GM12878 (cell line): ENCODE results near the gene CHRND. TPM values are rescaled to one million over a fixed set of nuclear protein-coding genes. Genes with fewer than 3 reads are reported as not detected.

Experiments used
- ASH2L ChIP-seq: fragments of 300-600, 200-600 bp; sonication (generic); IDR thresholded peaks from 2 replicates; pipeline ENCODE4 v1.6.1; 2017; ENCODE audit warnings: low read depth, mild to moderate bottlenecking, borderline replicate concordance
- BCL3 ChIP-seq: IDR thresholded peaks from 2 replicates; pipeline ENCODE4 v1.6.1; 2011; ENCODE audit warnings: borderline replicate concordance, low read depth, mild to moderate bottlenecking, moderate library complexity, low read length; ENCODE audit not compliant: insufficient read depth, poor library complexity, severe bottlenecking
- GABPA ChIP-seq: IDR thresholded peaks from 2 replicates; pipeline ENCODE4 v1.6.1; 2014; ENCODE audit warnings: antibody characterized with exemption, low read depth, mild to moderate bottlenecking, inconsistent platforms
- LARP7 ChIP-seq: fragments of 450-650 bp; IDR thresholded peaks from 2 replicates; pipeline ENCODE4 v1.6.1; 2017; ENCODE audit warnings: mild to moderate bottlenecking
- SUPT20H ChIP-seq: IDR thresholded peaks from 2 replicates; pipeline ENCODE4 v1.6.1; 2011; ENCODE audit warnings: low read depth, mild to moderate bottlenecking, low read length, moderate library complexity, borderline replicate concordance; ENCODE audit not compliant: control insufficient read depth
- ZBED1 ChIP-seq: IDR thresholded peaks from 2 replicates; pipeline ENCODE4 v1.6.1; 2016; ENCODE audit warnings: borderline replicate concordance
- ZNF592 ChIP-seq: fragments of 450-650 bp; IDR thresholded peaks from 2 replicates; pipeline ENCODE4 v1.6.1; 2017; ENCODE audit warnings: mild to moderate bottlenecking, moderate library complexity
- polyA plus RNA-seq, 11 experiments: library from polyadenylated mRNA; depleted of rRNA in 4 of 11; unstranded in 6 of 11; stranded (reverse) in 5 of 11; fragments of >200 nt; fragmentation: Nextera tagmentation in 4 of 11; fragmentation: Illumina TruSeq in 1 of 11; extraction: Ambion mirVana in 4 of 11; extraction: Trizol in 1 of 11; gene quantifications; 1 replicate in 1 of 11; 2 replicates in 10 of 11; pipeline versions ENCODE4 v1.2.1 to v1.2.3, GENCODE V29; 2011 to 2016; ENCODE audit warnings: inconsistent platforms in 2 of 11, missing spikeins in 2 of 11, low read depth in 1 of 11
- total RNA-seq, 4 experiments: library from RNA; depleted of rRNA in 3 of 4; stranded (reverse); fragments of >200 nt in 3 of 4; fragmentation: Illumina TruSeq in 1 of 4; extraction: Trizol in 1 of 4; gene quantifications; 2 replicates each; pipeline versions ENCODE4 v1.2.1 to v1.2.3, GENCODE V29; 2013 to 2021

CHRND gene
- total and polyA plus RNA-seq, 10 of the 15 experiments (the other 5 are each of a cell fraction or from before 2014, with no cell fraction given), result not detected

- TF ChIP-seq BCL3 (no peak), ASH2L (no peak), ZNF592 (no peak), GABPA (no peak), ZBED1 (no peak), LARP7 (no peak), SUPT20H (no peak)
Measured at GRCh38 chr2:232489516-232490220, 36.3 kb upstream of the CHRND start (continued).
